RWPE1 (cell line): ENCODE data around the gene CNBD2.
"Not testable (repeated sequence)": the region's sequence is repeated elsewhere in the genome, so short reads cannot be mapped to it uniquely, and the experiment has no call there.

Experiments
- CTCF ChIA-PET: fragments of 350-600 bp; sonication (Branson Sonifier 250); formaldehyde crosslinking; extraction: SDS; loops from one replicate; lab custom pipeline; 2021; lab: Yijun Ruan, JAX
- POLR2A ChIA-PET: fragments of 400-600 bp; formaldehyde crosslinking; extraction: SDS; loops from one replicate; lab custom pipeline; 2020; ENCODE audit warnings: antibody characterized with exemption; ENCODE audit not compliant: low non-redundant PET; lab: Yijun Ruan, JAX
- DNase-seq: peaks from one replicate; pipeline ENCODE4 v3.0.0; 2012; ENCODE audit warnings: low spot score
- H3K27ac ChIP-seq: fragments of 450-650 bp; 2 replicates; pipeline ENCODE4 v1.5.1; 2017
- TF ChIP-seq, protein P1 (sequence below): fragments of 450-650 bp; conservative IDR thresholded peaks from 2 replicates; pipeline ENCODE4 v1.5.1; 2017; ENCODE audit warnings: low read depth, mild to moderate bottlenecking

CNBD2 gene

GRCh38 chr20:35942243-35942642, 26.1 kb upstream of the CNBD2 start:
- no peak overlapping the region; the same call in 1 of the 2 replicates for H3K27ac ChIP-seq
- ChIA-PET CTCF (interaction anchor here (0.7 to 1.2 kb wide), 4 partner anchors 10 to 257 kb away, joined by 3 to 7 read pairs (median 4); partner anchors contain the start of gene SCAND1), POLR2A (interaction anchor here (0.6 to 1.3 kb wide), 2 partner anchors 123 to 200 kb away, joined by 3 read pairs; partner anchors contain the start of gene RBM39)
- DNase-seq, result no peak
- TF ChIP-seq, protein P1, sequence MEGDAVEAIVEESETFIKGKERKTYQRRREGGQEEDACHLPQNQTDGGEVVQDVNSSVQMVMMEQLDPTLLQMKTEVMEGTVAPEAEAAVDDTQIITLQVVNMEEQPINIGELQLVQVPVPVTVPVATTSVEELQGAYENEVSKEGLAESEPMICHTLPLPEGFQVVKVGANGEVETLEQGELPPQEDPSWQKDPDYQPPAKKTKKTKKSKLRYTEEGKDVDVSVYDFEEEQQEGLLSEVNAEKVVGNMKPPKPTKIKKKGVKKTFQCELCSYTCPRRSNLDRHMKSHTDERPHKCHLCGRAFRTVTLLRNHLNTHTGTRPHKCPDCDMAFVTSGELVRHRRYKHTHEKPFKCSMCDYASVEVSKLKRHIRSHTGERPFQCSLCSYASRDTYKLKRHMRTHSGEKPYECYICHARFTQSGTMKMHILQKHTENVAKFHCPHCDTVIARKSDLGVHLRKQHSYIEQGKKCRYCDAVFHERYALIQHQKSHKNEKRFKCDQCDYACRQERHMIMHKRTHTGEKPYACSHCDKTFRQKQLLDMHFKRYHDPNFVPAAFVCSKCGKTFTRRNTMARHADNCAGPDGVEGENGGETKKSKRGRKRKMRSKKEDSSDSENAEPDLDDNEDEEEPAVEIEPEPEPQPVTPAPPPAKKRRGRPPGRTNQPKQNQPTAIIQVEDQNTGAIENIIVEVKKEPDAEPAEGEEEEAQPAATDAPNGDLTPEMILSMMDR, result no peak

DNA sequence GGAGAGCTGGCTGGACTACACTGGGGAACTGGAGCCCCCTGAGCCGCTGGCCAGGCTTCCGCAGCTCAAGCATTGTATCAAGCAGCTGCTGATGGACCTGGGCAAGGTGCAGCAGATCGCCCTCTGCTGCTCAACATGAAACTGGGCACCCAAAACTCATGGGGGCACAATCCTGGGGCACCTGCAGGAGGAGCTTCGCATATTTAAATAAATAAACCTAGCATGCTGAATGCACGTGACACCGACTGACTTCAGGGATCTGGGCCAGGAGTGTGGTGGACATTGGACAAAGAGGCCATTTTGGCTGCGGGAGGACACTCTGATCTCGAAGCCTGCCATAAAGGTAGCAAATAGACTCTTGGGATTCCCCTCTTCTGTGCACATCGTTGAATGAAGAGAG, 20.9 kb upstream of the CNBD2 start:
- TF ChIP-seq, protein P1, result no peak; the same call in 1 of the 2 replicates
- POLR2A ChIA-PET, result no interaction called here
- no peak for DNase-seq
- CTCF ChIA-PET, result interaction anchor here (1.1 to 1.5 kb wide), 4 partner anchors 11 to 387 kb away, joined by 3 to 4 read pairs (median 3); no protein-coding TSS in a partner anchor
- H3K27ac ChIP-seq, result 0 out of 2 replicates have a peak overlapping the region, but pooled peaks have one; percentile 7

DNA sequence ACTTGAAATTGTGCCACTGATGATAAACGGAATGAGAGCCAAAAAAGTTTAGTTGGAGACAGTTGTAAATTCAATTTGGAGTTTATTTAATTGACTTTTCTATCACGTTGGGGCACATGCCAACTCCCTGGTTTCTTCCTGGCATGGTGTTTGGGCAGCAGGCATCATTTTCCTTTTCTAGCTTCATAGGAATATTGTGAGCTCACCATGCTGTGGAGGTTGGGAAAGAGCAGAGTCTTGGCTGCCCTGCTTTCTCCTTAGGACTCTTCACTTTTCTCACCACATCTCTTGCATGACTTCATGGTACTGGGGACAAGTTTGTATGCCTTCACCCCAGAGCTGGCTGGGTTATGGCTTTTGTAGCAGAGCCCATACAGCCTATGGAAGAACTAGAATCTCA, 20.5 kb upstream of the CNBD2 start:
- H3K27ac ChIP-seq, result no peak overlapping the region
- no peak for DNase-seq
- ChIA-PET POLR2A (no interaction called here), CTCF (interaction anchor here (0.6 to 1.5 kb wide), 4 partner anchors 11 to 387 kb away, joined by 3 to 4 read pairs (median 3); no protein-coding TSS in a partner anchor)
- TF ChIP-seq, protein P1, result no peak

- no peak overlapping the region for H3K27ac ChIP-seq
- DNase-seq, result no peak
- POLR2A ChIA-PET, result no interaction called here
- CTCF ChIA-PET, result interaction anchor here (0.6 kb wide), 1 partner anchor 343 kb away, joined by 4 read pairs; no protein-coding TSS in a partner anchor
- TF ChIP-seq, protein P1, result no peak
These were observed 18.3 kb upstream of the CNBD2 start for GRCh38 chr20:35950093-35950492.

GRCh38 chr20:35952080-35952479, 16.3 kb upstream of the CNBD2 start:
- CTCF ChIA-PET, result interaction anchor here (0.7 to 0.8 kb wide), 2 partner anchors 10 to 34 kb away, joined by 3 to 5 read pairs; no protein-coding TSS in a partner anchor
- not testable (repeated sequence) for DNase-seq
- peak overlapping the region; percentile 46 for H3K27ac ChIP-seq
- POLR2A ChIA-PET, result interaction anchor here (3.3 kb wide), 1 partner anchor 209 kb away, joined by 15 read pairs; the partner anchor contains the start of gene RBM39

DNA sequence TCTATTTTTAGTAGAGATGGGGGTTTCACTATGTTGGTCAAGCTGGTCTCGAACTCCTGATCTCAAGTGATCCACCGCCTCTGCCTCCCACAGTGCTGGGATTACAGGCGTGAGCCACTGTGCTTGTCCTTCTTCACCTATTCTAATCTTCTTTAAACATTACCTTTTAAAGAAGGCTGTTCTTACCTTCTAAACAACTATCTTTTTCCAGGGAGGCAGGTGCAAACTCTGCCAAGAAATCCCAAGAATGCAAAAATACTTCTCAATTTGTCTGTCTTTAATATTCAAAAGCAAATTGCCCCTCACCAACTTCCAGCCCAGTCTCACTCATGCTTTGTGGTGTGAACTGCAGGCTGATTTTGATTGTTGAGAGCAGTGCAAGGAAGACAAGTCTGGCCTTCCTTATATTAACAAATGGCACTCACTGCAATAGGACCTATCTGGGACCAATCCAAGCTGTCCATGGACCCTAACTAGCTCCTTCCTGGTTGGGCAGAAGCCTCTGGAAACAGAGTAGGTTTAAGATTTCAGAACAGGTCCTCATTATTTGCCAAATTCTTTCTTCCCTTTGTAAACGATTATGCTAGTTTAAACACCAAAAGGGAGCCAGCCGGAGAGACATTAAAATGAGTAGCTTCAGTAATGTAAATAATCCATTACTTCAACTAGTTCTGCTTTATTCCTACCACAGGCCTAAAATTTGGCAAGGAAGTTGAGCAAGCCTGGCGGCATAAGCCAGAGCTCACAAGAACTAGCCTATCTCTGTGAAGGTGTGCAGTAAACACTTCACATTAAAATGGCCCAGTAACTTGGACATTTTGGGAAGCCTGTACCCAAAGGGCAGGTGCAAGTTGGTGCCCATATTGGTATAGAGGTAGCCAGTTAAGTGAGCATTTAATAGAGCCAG, 15.7 kb upstream of the CNBD2 start:
- ChIA-PET POLR2A (interaction anchor here (0.6 to 3.3 kb wide), 3 partner anchors 12 to 210 kb away, joined by 4 to 15 read pairs (median 9); partner anchors contain the start of gene RBM39), CTCF (interaction anchor here (0.6 to 0.8 kb wide), 4 partner anchors 11 to 813 kb away, joined by 3 to 5 read pairs (median 4); no protein-coding TSS in a partner anchor)
- H3K27ac ChIP-seq, result peak overlapping the region; percentile 99
- TF ChIP-seq, protein P1, result no peak
- DNase-seq, result peak; percentile 50
